HepG2 (cell line): ENCODE measurements around the gene MYCBP2. TPM values are rescaled to one million over a fixed set of nuclear protein-coding genes. Genes with fewer than 3 reads are reported as not detected.

Experiments used
- ATAC-seq: fragments of 200-7000 bp; cut with Tn5 transposase; 3 replicates; pipeline ENCODE4 v1.9.1; 2020; ENCODE audit warnings: mild to moderate bottlenecking, moderate library complexity
- BruUV-seq: library from RNA; stranded (reverse); fragments of 400-500 nt; replicated peaks from 2 replicates; lab custom pipeline; 2021; lab: Mats Ljungman, UMichigan
- CTCF ChIA-PET: fragments of 300-600 bp; formaldehyde crosslinking; extraction: SDS; loops from one replicate; lab custom pipeline; 2021; ENCODE audit warnings: low total read pairs, inconsistent platforms, low intra/inter-chr PET ratio; lab: Yijun Ruan, JAX
- POLR2A ChIA-PET: fragments of 350-600 bp; sonication (Branson Sonifier 250); formaldehyde crosslinking; loops from one replicate; lab custom pipeline; 2020; ENCODE audit warnings: antibody characterized with exemption, inconsistent platforms; lab: Yijun Ruan, JAX
- DNase-seq: peaks from one replicate; pipeline ENCODE4 v3.0.0-alpha.2; 2015; ENCODE audit warnings: low spot score
- FAIRE-seq: peaks from 3 replicates; lab custom pipeline; 2011; peaks lifted over from hg19 to GRCh38; lab: Jason Lieb, UNC
- H2AFZ ChIP-seq: one replicate; pipeline ENCODE4 v1.6.1; 2011; ENCODE audit warnings: low read length, inconsistent platforms
- H3K27ac ChIP-seq: fragments of 300-600 bp; 3 replicates; pipeline ENCODE4 v1.8.0; 2011; ENCODE audit warnings: mixed run types, mild to moderate bottlenecking, mixed read lengths, low read length, inconsistent platforms; ENCODE audit not compliant: insufficient read depth; ENCODE audit errors: extremely low read length
- H3K27me3 ChIP-seq, 2 experiments: fragments of 200-600 bp in 1 of 2; 2 replicates in 1 of 2; 3 replicates in 1 of 2; pipeline versions ENCODE4 v1.6.0 to v1.8.0; 2011; ENCODE audit warnings: low read length in 2 of 2, mild to moderate bottlenecking in 2 of 2, moderate library complexity in 2 of 2, inconsistent platforms in 1 of 2; ENCODE audit not compliant: insufficient read depth in 2 of 2, control insufficient read depth in 1 of 2
- H3K36me3 ChIP-seq, 2 experiments: fragments of 200-600 bp in 1 of 2; replicated peaks in 1 of 2; 2 replicates in 1 of 2; 3 replicates in 1 of 2; pipeline versions ENCODE4 v1.5.1 to v1.8.0; 2011; ENCODE audit warnings: low read length in 2 of 2, inconsistent platforms in 1 of 2; ENCODE audit not compliant: insufficient read depth in 2 of 2, control insufficient read depth in 1 of 2
- H3K4me1 ChIP-seq: 2 replicates; pipeline ENCODE4 v1.5.1; 2012; ENCODE audit warnings: low read length, inconsistent platforms; ENCODE audit not compliant: insufficient read depth
- H3K4me2 ChIP-seq: 2 replicates; pipeline ENCODE4 v1.6.0; 2011; ENCODE audit warnings: low read depth, low read length, inconsistent platforms
- H3K4me3 ChIP-seq, 3 experiments: fragments of 200-600 bp in 1 of 3; sonication (generic), shearing (Covaris generic) in 1 of 3; replicated peaks in 1 of 3; 2 replicates each; pipeline ENCODE4 v1.5.1; 2011 to 2016; ENCODE audit warnings: low read length in 3 of 3, inconsistent platforms in 2 of 3, low read depth in 2 of 3, mild to moderate bottlenecking in 2 of 3, control low read depth in 1 of 3, mixed read lengths in 1 of 3; ENCODE audit not compliant: insufficient read depth in 1 of 3
- H3K79me2 ChIP-seq: one replicate; pipeline ENCODE4 v1.6.1; 2011; ENCODE audit warnings: low read length, inconsistent platforms; ENCODE audit not compliant: insufficient read depth
- H3K9ac ChIP-seq: 2 replicates; pipeline ENCODE4 v1.6.0; 2011; ENCODE audit warnings: mild to moderate bottlenecking, low read depth, low read length, inconsistent platforms; ENCODE audit not compliant: insufficient read depth
- H3K9me3 ChIP-seq: 2 replicates; pipeline ENCODE4 v1.5.1; 2012; ENCODE audit warnings: mild to moderate bottlenecking, low read length
- H4K20me1 ChIP-seq: 2 replicates; pipeline ENCODE4 v1.6.0; 2011; ENCODE audit warnings: inconsistent platforms, mild to moderate bottlenecking, low read length, moderate library complexity; ENCODE audit not compliant: insufficient read depth
- ARID2 ChIP-seq: sonication (generic); formaldehyde crosslinking; IDR thresholded peaks from 2 replicates; pipeline ENCODE4 v1.8.1; 2022; ENCODE audit warnings: mild to moderate bottlenecking, missing genetic modification reagents, borderline replicate concordance
- CBX5 ChIP-seq: sonication (generic); formaldehyde crosslinking; IDR thresholded peaks from 2 replicates; pipeline ENCODE4 v1.4.0; 2020; ENCODE audit warnings: missing genetic modification reagents, borderline replicate concordance
- CHD2 ChIP-seq: IDR thresholded peaks from 2 replicates; pipeline ENCODE4 v1.6.1; 2011; ENCODE audit warnings: low read depth, low read length, improper control_type of control experiment
- FOXK1 ChIP-seq: sonication (generic); formaldehyde crosslinking; IDR thresholded peaks from 2 replicates; pipeline ENCODE4 v1.4.0; 2020; ENCODE audit warnings: low read depth, missing genetic modification reagents, borderline replicate concordance
- HMG20B ChIP-seq: conservative IDR thresholded peaks from 2 replicates; pipeline ENCODE4 v1.6.1; 2016; ENCODE audit warnings: missing genetic modification reagents, missing compliant biosample characterization
- MIXL1 ChIP-seq: IDR thresholded peaks from 2 replicates; pipeline ENCODE4 v1.6.1; 2016
- MXD4 ChIP-seq: IDR thresholded peaks from 2 replicates; pipeline ENCODE4 v1.6.1; 2016; ENCODE audit warnings: mild to moderate bottlenecking, missing biosample characterization, missing genetic modification reagents
- NFIC ChIP-seq: IDR thresholded peaks from 2 replicates; pipeline ENCODE4 v1.6.1; 2012; ENCODE audit warnings: mild to moderate bottlenecking, low read length, inconsistent platforms
- NKX3-1 ChIP-seq: sonication (generic); formaldehyde crosslinking; IDR thresholded peaks from 2 replicates; pipeline ENCODE4 v1.5.0; 2020; ENCODE audit warnings: missing genetic modification reagents
- NR2F2 ChIP-seq: IDR thresholded peaks from 2 replicates; pipeline ENCODE4 v1.6.1; 2012; ENCODE audit warnings: low read depth, inconsistent platforms, borderline replicate concordance
- NR2F6 ChIP-seq, 2 experiments: IDR thresholded peaks; 2 replicates each; pipeline ENCODE4 v1.6.1; 2016; ENCODE audit warnings: antibody characterized with exemption in 1 of 2, mild to moderate bottlenecking in 1 of 2
- POLR2AphosphoS5 ChIP-seq: IDR thresholded peaks from 2 replicates; pipeline ENCODE4 v1.6.1; 2012; ENCODE audit warnings: low read depth, low read length
- PREB ChIP-seq: sonication (generic); formaldehyde crosslinking; IDR thresholded peaks from 2 replicates; pipeline ENCODE4 v1.4.0; 2020; ENCODE audit warnings: missing genetic modification reagents
- RELA ChIP-seq: sonication (generic); formaldehyde crosslinking; IDR thresholded peaks from 2 replicates; pipeline ENCODE4 v1.4.0; 2020; ENCODE audit warnings: missing genetic modification reagents
- SAP130 ChIP-seq: IDR thresholded peaks from 2 replicates; pipeline ENCODE4 v1.6.1; 2016; ENCODE audit warnings: low read depth
- SIN3B ChIP-seq: fragments of 150-350 bp; IDR thresholded peaks from 2 replicates; pipeline ENCODE4 v1.6.1; 2014; ENCODE audit warnings: low read length
- TEAD2 ChIP-seq: sonication (generic); formaldehyde crosslinking; IDR thresholded peaks from 2 replicates; pipeline ENCODE4 v1.9.0; 2021; ENCODE audit warnings: missing genetic modification reagents
- YY1 ChIP-seq: IDR thresholded peaks from 2 replicates; pipeline ENCODE4 v1.6.1; 2011; ENCODE audit warnings: low read length, low read depth, moderate library complexity, mild to moderate bottlenecking; ENCODE audit not compliant: insufficient read depth, insufficient replicate concordance
- ZFP1 ChIP-seq: IDR thresholded peaks from 2 replicates; pipeline ENCODE4 v1.6.1; 2016
- ZNF33B ChIP-seq: sonication (generic); formaldehyde crosslinking; IDR thresholded peaks from 2 replicates; pipeline ENCODE4 v1.5.1; 2020; ENCODE audit warnings: mild to moderate bottlenecking, missing genetic modification reagents
- WGBS: methylation state at CpG from one replicate; pipeline ENCODE4 v1.1.6; 2017; ENCODE audit warnings: low lambda C conversion rate; 5-methylcytosine and 5-hydroxymethylcytosine counted together
- in situ Hi-C: cut with HindIII; loops from 2 replicates; pipeline ENCODE4 v1.10.0; 2017; ENCODE audit warnings: low pct_unique_long_range_greater_than_20kb; ENCODE audit not compliant: extremely low pct_ligation_motif_present
- intact Hi-C: fragments of 100-400 bp; cut with micrococcal nuclease; formaldehyde crosslinking; loops from one replicate; pipeline ENCODE4 v1.10.0; 2022; ENCODE audit not compliant: unreplicated experiment
- polyA plus RNA-seq, 8 experiments: library from polyadenylated mRNA; depleted of rRNA in 3 of 8; stranded (reverse) in 7 of 8; unstranded in 1 of 8; fragments of >200 nt; fragmentation: Illumina TruSeq in 4 of 8; extraction: Trizol in 4 of 8; gene quantifications; 2 replicates each; pipeline versions ENCODE4 v1.2.1 to v1.2.3, GENCODE V29; 2011 to 2016; ENCODE audit warnings: low read depth in 4 of 8, missing spikeins in 1 of 8, mixed read lengths in 1 of 8; ENCODE audit not compliant: insufficient read depth in 1 of 8
- total RNA-seq, 5 experiments: library from RNA; depleted of rRNA; stranded (reverse); fragments of >200 nt; fragmentation: Illumina TruSeq; extraction: Trizol; gene quantifications; 2 replicates each; pipeline ENCODE4 v1.2.3, GENCODE V29; 2016; ENCODE audit warnings: low read depth in 1 of 5

The MYCBP2 gene
- total and polyA plus RNA-seq, 2 of the 13 experiments (the other 11 are each of a cell fraction or from before 2014, with no cell fraction given) = 16.3 to 35.3 TPM

- intact Hi-C loops = no loop called here
- POLR2A ChIA-PET = no interaction called here
- BruUV-seq = no TSS peak
Measured at GRCh38 chr13:77033717-77034302, 293.1 kb downstream of the MYCBP2 start.

More at GRCh38 chr13:77033717-77034302, 293.1 kb downstream of the MYCBP2 start:
- no peaks in the 10 kb centered on the region for H3K79me2 ChIP-seq
- H3K27ac ChIP-seq = no peak overlapping the region
- CTCF ChIA-PET = no interaction called here
- TF ChIP-seq NFIC = no peak
- TF ChIP-seq POLR2AphosphoS5 = no peak
- TF ChIP-seq ARID2 (CRISPR knock-in tag) = no peak
- TF ChIP-seq MIXL1 (CRISPR knock-in tag) = no peak
- TF ChIP-seq CHD2 = no peak
- no peak for TF ChIP-seq YY1
- no peak for TF ChIP-seq CBX5 (CRISPR knock-in tag)
- no peak for TF ChIP-seq NR2F2
- TF ChIP-seq PREB (CRISPR knock-in tag) = no peak
- no peak for TF ChIP-seq MXD4 (CRISPR knock-in tag)
- no peak for TF ChIP-seq HMG20B (CRISPR knock-in tag)
- TF ChIP-seq ZFP1 = no peak
- TF ChIP-seq ZNF33B = no peak
- TF ChIP-seq NR2F6 (IDR thresholded peaks at IDR 0.05) = no peak
- no peak for TF ChIP-seq NR2F6 (CRISPR knock-in tag; IDR thresholded peaks at IDR 0.05)
- TF ChIP-seq TEAD2 = no peak
- TF ChIP-seq NKX3-1 = no peak
- TF ChIP-seq SAP130 = no peak
- no peak for TF ChIP-seq RELA (CRISPR knock-in tag)
- TF ChIP-seq SIN3B = no peak
- TF ChIP-seq FOXK1 = no peak
- FAIRE-seq = no peak
- no peaks in the 10 kb centered on the region for H3K4me1 ChIP-seq
- H4K20me1 ChIP-seq = no peaks in the 10 kb centered on the region
- no peak overlapping the region for H2AFZ ChIP-seq
- in situ Hi-C loops = no loop called here
- 0 out of 5 replicates have a peak, but pooled peaks cover 0 to 3% of the 10 kb centered on the region in 2 experiments for H3K27me3 ChIP-seq
- no peak overlapping the region for H3K4me2 ChIP-seq
- DNase-seq = no peak
- no peak overlapping the region for H3K4me3 ChIP-seq
- ATAC-seq = no peak
- H3K9ac ChIP-seq = no peak overlapping the region
- 30% methylated on average over 4 of the region's 4 CpGs for WGBS
- H3K36me3 ChIP-seq = no peaks in the 10 kb centered on the region
- no peaks in the 10 kb centered on the region for H3K9me3 ChIP-seq
